Parathyroid adenoma (tissue), 2 donors: ENCODE data around the gene LYRM1.

ENCODE experiments used
- H2AFZ ChIP-seq: fragments of 300-600 bp; sonication (generic); one replicate; pipeline ENCODE4 v1.7.0; 2017; ENCODE audit warnings: antibody characterized with exemption, mild to moderate bottlenecking
- H3K27ac ChIP-seq: fragments of 300-600 bp; sonication (generic); one replicate; pipeline ENCODE4 v1.7.0; 2017
- H3K27me3 ChIP-seq: fragments of 300-600 bp; sonication (generic); one replicate; pipeline ENCODE4 v1.7.0; 2017; ENCODE audit warnings: low read length; ENCODE audit not compliant: control insufficient read depth, insufficient read depth
- H3K36me3 ChIP-seq: fragments of 300-600 bp; sonication (generic); one replicate; pipeline ENCODE4 v1.7.0; 2017; ENCODE audit warnings: low read length; ENCODE audit not compliant: control insufficient read depth, insufficient read depth
- H3K4me1 ChIP-seq: fragments of 300-600 bp; sonication (generic); one replicate; pipeline ENCODE4 v1.7.0; 2017; ENCODE audit warnings: control low read depth
- H3K4me2 ChIP-seq: fragments of 300-600 bp; sonication (generic); one replicate; pipeline ENCODE4 v1.7.0; 2017; ENCODE audit warnings: low read length
- H3K4me3 ChIP-seq: fragments of 300-600 bp; sonication (generic); one replicate; pipeline ENCODE4 v1.7.0; 2017; ENCODE audit warnings: low read depth, low read length
- H3K79me2 ChIP-seq: fragments of 300-600 bp; sonication (generic); one replicate; pipeline ENCODE4 v1.7.0; 2017; ENCODE audit warnings: control low read depth
- H3K9ac ChIP-seq: fragments of 300-600 bp; sonication (generic); one replicate; pipeline ENCODE4 v1.7.0; 2017; ENCODE audit warnings: mild to moderate bottlenecking
- H3K9me3 ChIP-seq: fragments of 300-600 bp; sonication (generic); one replicate; pipeline ENCODE4 v1.7.0; 2017; ENCODE audit warnings: low read length; ENCODE audit not compliant: control insufficient read depth
- TF ChIP-seq, protein P1 (sequence below): fragments of 300-600 bp; sonication (generic); IDR thresholded peaks from one replicate; pipeline ENCODE4 v1.7.0; 2017; ENCODE audit warnings: antibody characterized with exemption, mild to moderate bottlenecking
- donor health status: primary hyperparathyroidism.

The LYRM1 gene

DNA sequence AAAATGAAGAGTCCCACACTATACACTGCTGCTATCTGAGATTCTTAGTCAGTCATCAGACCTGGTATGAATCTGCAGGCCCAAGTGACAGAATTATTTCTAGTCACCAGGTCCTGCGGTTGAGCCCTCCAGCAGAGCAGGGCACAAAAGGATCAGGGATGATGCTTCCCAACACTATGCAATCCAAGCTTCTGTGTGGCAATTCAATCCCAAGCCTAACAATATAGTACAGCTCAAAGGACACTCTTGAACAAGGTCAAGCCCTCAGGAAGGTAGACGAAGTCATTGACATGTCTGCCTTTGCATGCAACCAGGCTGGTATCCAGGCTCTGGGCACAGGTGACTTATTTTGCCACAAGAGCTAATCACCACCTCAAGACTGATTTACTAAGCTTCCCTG is 6.2 kb upstream of the LYRM1 start:
- Histone ChIP-seq H3K4me3 (no peak overlapping the region), H3K4me1 (peaks cover 12% of the 10 kb centered on the region), H3K9me3 (no peaks in the 10 kb centered on the region), H3K79me2 (peaks cover 52% of the 10 kb centered on the region), H3K4me2 (no peak overlapping the region), H3K27me3 (no peaks in the 10 kb centered on the region), H3K9ac (no peak overlapping the region), H3K27ac (no peak overlapping the region), H2AFZ (no peak overlapping the region), H3K36me3 (no peaks in the 10 kb centered on the region)
- TF ChIP-seq, protein P1, sequence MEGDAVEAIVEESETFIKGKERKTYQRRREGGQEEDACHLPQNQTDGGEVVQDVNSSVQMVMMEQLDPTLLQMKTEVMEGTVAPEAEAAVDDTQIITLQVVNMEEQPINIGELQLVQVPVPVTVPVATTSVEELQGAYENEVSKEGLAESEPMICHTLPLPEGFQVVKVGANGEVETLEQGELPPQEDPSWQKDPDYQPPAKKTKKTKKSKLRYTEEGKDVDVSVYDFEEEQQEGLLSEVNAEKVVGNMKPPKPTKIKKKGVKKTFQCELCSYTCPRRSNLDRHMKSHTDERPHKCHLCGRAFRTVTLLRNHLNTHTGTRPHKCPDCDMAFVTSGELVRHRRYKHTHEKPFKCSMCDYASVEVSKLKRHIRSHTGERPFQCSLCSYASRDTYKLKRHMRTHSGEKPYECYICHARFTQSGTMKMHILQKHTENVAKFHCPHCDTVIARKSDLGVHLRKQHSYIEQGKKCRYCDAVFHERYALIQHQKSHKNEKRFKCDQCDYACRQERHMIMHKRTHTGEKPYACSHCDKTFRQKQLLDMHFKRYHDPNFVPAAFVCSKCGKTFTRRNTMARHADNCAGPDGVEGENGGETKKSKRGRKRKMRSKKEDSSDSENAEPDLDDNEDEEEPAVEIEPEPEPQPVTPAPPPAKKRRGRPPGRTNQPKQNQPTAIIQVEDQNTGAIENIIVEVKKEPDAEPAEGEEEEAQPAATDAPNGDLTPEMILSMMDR = no peak

DNA sequence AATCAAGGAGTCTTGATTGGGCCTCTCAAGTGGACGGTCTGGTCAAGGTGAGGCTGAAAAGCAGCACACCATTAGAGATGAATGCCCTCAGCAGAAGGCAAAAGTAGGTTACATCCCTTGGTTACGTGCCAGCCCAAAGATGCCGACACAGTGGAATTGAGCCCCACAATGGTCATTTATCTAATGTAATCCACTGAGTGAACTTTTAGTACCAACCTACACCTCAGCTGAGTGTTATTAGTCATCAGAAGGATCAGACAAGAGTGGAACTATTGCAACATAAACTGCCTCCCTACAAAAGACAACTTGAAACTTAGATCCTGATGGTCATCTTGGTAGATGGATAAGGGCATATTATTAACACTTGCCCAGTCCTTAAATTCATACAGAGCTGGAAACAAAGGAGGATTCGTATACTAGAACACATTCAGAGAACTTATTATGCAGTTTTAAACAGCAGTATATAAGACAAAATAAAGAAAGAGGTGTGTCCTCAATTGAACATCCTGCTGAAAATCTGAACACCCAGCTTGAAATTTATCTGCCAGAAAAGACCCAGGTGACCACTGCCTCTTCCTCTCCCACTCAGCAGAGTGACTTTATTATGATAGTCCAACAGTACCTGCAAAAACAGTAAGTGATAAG is 3.2 kb upstream of the LYRM1 start:
- peak overlapping the region; percentile 8 for H3K27ac ChIP-seq
- no peaks in the 10 kb centered on the region for H3K27me3 ChIP-seq
- H3K4me2 ChIP-seq = peak overlapping the region; percentile 9
- no peak overlapping the region for H3K4me3 ChIP-seq
- H3K9ac ChIP-seq = no peak overlapping the region
- H2AFZ ChIP-seq = no peak overlapping the region
- peaks cover 17% of the 10 kb centered on the region for H3K4me1 ChIP-seq
- H3K79me2 ChIP-seq = peaks cover 25% of the 10 kb centered on the region
- H3K9me3 ChIP-seq = no peaks in the 10 kb centered on the region
- H3K36me3 ChIP-seq = no peaks in the 10 kb centered on the region
- TF ChIP-seq, protein P1 = no peak

DNA sequence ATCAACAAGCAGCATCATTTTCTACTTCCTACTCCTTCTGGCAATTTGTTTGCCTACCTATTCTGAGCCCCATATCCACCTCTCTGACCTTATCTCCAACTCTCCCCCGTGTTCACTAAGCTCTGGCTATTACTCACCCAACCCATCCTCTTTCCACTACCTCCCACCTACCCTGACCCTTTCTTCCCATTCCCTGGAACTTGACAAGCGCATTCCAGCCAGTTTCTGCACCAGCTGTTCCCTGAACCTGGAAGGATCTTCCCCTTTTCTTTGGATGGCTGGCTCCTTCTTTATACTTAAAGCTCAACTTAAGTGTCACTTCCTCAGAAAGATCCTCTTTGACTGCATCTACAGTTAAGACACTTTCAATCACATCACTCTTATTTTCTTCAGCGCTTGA is 2.6 kb upstream of the LYRM1 start:
- no peak overlapping the region for H3K27ac ChIP-seq
- no peaks in the 10 kb centered on the region for H3K36me3 ChIP-seq
- no peak overlapping the region for H3K9ac ChIP-seq
- H2AFZ ChIP-seq = no peak overlapping the region
- no peak overlapping the region for H3K4me2 ChIP-seq
- no peaks in the 10 kb centered on the region for H3K27me3 ChIP-seq
- TF ChIP-seq, protein P1 = no peak
- peaks cover 25% of the 10 kb centered on the region for H3K79me2 ChIP-seq
- no peaks in the 10 kb centered on the region for H3K9me3 ChIP-seq
- no peak overlapping the region for H3K4me3 ChIP-seq
- H3K4me1 ChIP-seq = peaks cover 20% of the 10 kb centered on the region

DNA sequence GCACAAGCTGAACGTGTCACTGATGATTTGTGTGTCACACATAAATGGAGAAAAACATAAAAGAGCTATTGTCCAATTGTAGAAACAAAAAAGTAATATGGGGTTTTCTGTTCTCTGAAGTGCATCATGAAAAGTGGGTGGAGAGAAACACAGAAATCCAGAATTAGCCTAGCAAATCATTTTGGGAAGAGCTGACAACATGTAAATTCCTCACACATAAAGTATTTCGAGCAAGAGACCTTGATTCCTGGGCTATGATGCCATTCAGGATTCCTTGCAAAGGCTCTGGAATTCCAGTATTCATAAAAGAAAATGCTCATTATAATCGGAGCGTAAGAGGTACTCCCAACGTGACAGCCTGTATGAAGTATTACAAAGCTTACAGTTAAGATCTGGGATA is 1.5 kb upstream of the LYRM1 start:
- no peaks in the 10 kb centered on the region for H3K27me3 ChIP-seq
- TF ChIP-seq, protein P1 = no peak
- no peaks in the 10 kb centered on the region for H3K36me3 ChIP-seq
- peak overlapping the region; percentile 96 for H3K4me3 ChIP-seq
- peaks cover 14% of the 10 kb centered on the region for H3K79me2 ChIP-seq
- no peak overlapping the region for H2AFZ ChIP-seq
- no peaks in the 10 kb centered on the region for H3K9me3 ChIP-seq
- peaks cover 26% of the 10 kb centered on the region for H3K4me1 ChIP-seq
- no peak overlapping the region for H3K9ac ChIP-seq
- peak overlapping the region; percentile 96 for H3K27ac ChIP-seq
- peak overlapping the region; percentile 90 for H3K4me2 ChIP-seq
